GM23338 (cell line): ENCODE data around the gene FN1. TPM values are rescaled to one million over a fixed set of nuclear protein-coding genes. Genes with fewer than 3 reads are reported as not detected.

Source experiments
- CREB1 ChIP-seq: fragments of 250-450 bp; sonication (Bioruptor Pico); IDR thresholded peaks from 2 replicates; pipeline ENCODE4 v1.5.0; 2020; ENCODE audit warnings: low read depth, mild to moderate bottlenecking, moderate library complexity
- ETS1 ChIP-seq: IDR thresholded peaks from 2 replicates; pipeline ENCODE4 v1.6.1; 2016; ENCODE audit warnings: antibody characterized with exemption
- EZH2 ChIP-seq: fragments of 200-600 bp; sonication (generic); IDR thresholded peaks from one replicate; pipeline ENCODE4 v1.8.0; 2017; ENCODE audit warnings: antibody characterized with exemption, mild to moderate bottlenecking, low read depth; ENCODE audit not compliant: unreplicated experiment
- EZH2phosphoT487 ChIP-seq: fragments of 200-600 bp; sonication (generic); IDR thresholded peaks from one replicate; pipeline ENCODE4 v1.8.1; 2018; ENCODE audit warnings: antibody characterized with exemption; ENCODE audit not compliant: unreplicated experiment
- JUNB ChIP-seq: IDR thresholded peaks from one replicate; pipeline ENCODE4 v1.6.1; 2016; ENCODE audit warnings: antibody characterized with exemption; ENCODE audit not compliant: unreplicated experiment
- POLR2AphosphoS5 ChIP-seq: IDR thresholded peaks from 2 replicates; pipeline ENCODE4 v1.6.1; 2016; ENCODE audit warnings: antibody characterized with exemption, low read depth
- REST ChIP-seq: IDR thresholded peaks from one replicate; pipeline ENCODE4 v1.6.1; 2018; ENCODE audit warnings: antibody characterized with exemption; ENCODE audit not compliant: unreplicated experiment
- STAT1 ChIP-seq: IDR thresholded peaks from one replicate; pipeline ENCODE4 v1.6.1; 2016; ENCODE audit warnings: antibody characterized with exemption; ENCODE audit not compliant: unreplicated experiment
- ZNF462 ChIP-seq: fragments of 250-450 bp; sonication (Bioruptor Pico); IDR thresholded peaks from 2 replicates; pipeline ENCODE4 v1.5.0; 2020; ENCODE audit warnings: mild to moderate bottlenecking, moderate library complexity
- polyA plus RNA-seq: library from polyadenylated mRNA; unstranded; fragments of >200 nt; fragmentation: Nextera tagmentation; extraction: Ambion mirVana; gene quantifications from 2 replicates; pipeline ENCODE4 v1.2.1, GENCODE V29; 2016
- total RNA-seq: library from RNA; depleted of rRNA; stranded (reverse); fragments of >200 nt; shearing (Covaris generic); gene quantifications from 2 replicates; pipeline ENCODE4 v1.2.3, GENCODE V29; 2014

FN1 gene
- total and polyA plus RNA-seq, 2 experiments from 2014 or later, result 79.6 to 255 TPM

GRCh38 chr2:215423234-215423633 is 12.6 kb downstream of the FN1 start (continued):
- no peak for TF ChIP-seq ZNF462 (CRISPR knock-in tag)
- TF ChIP-seq STAT1, result no peak
- TF ChIP-seq EZH2phosphoT487, result no peak
- TF ChIP-seq POLR2AphosphoS5, result no peak
- no peak for TF ChIP-seq EZH2
- no peak for TF ChIP-seq REST
- TF ChIP-seq JUNB, result no peak
- TF ChIP-seq CREB1, result no peak
- no peak for TF ChIP-seq ETS1
